Embryonic facial prominence (tissue), 1 donor: ENCODE results near the gene AKAP9.
"Not testable (repeated sequence)": the region's sequence is repeated elsewhere in the genome, so short reads cannot be mapped to it uniquely, and the experiment has no call there.

Experiments used
- DNase-seq: peaks from one replicate; pipeline ENCODE4 v3.0.0-alpha.2; 2016; ENCODE audit errors: extremely low spot score

The AKAP9 gene

GRCh38 chr7:92013611-92014010 lies 72.9 kb downstream of the AKAP9 start:
- no peak for DNase-seq

GRCh38 chr7:92020636-92021035 lies 80.0 kb downstream of the AKAP9 start:
- DNase-seq = no peak

- DNase-seq = no peak
Measured at GRCh38 chr7:92025260-92025659, 84.6 kb downstream of the AKAP9 start.

GRCh38 chr7:92026635-92027034 lies 86.0 kb downstream of the AKAP9 start:
- DNase-seq = not testable (repeated sequence)

- DNase-seq = not testable (repeated sequence)
Measured at GRCh38 chr7:92027128-92027527, 86.5 kb downstream of the AKAP9 start.

- DNase-seq = no peak
Measured at GRCh38 chr7:92028226-92028625, 87.6 kb downstream of the AKAP9 start.

- no peak for DNase-seq
Measured at GRCh38 chr7:92028686-92029085, 88.0 kb downstream of the AKAP9 start.

- DNase-seq = no peak
Measured at GRCh38 chr7:92034116-92034515, 93.5 kb downstream of the AKAP9 start.

GRCh38 chr7:92035576-92035975 lies 94.9 kb downstream of the AKAP9 start:
- no peak for DNase-seq

GRCh38 chr7:92039900-92040299 lies 99.2 kb downstream of the AKAP9 start:
- DNase-seq = no peak

GRCh38 chr7:92042056-92042737 lies 101.5 kb downstream of the AKAP9 start:
- DNase-seq = no peak

- DNase-seq = no peak
Measured at GRCh38 chr7:92043098-92043497, 102.4 kb downstream of the AKAP9 start.

GRCh38 chr7:92043637-92044036 lies 103.0 kb downstream of the AKAP9 start:
- no peak for DNase-seq

- DNase-seq = no peak
Measured at GRCh38 chr7:92044148-92044547, 103.5 kb downstream of the AKAP9 start.

GRCh38 chr7:92044940-92045339 lies 104.3 kb downstream of the AKAP9 start:
- no peak for DNase-seq

- DNase-seq = no peak
Measured at GRCh38 chr7:92051655-92052054, 111.0 kb downstream of the AKAP9 start.

GRCh38 chr7:92052159-92052558 lies 111.5 kb downstream of the AKAP9 start:
- DNase-seq = no peak

GRCh38 chr7:92052684-92053083 lies 112.0 kb downstream of the AKAP9 start:
- no peak for DNase-seq

GRCh38 chr7:92053312-92053711 lies 112.7 kb downstream of the AKAP9 start:
- DNase-seq = no peak

GRCh38 chr7:92056286-92056685 lies 115.6 kb downstream of the AKAP9 start:
- no peak for DNase-seq

GRCh38 chr7:92057375-92057774 lies 116.7 kb downstream of the AKAP9 start:
- DNase-seq = no peak

- DNase-seq = no peak
Measured at GRCh38 chr7:92058040-92058439, 117.4 kb downstream of the AKAP9 start.

GRCh38 chr7:92058899-92059298 lies 118.2 kb downstream of the AKAP9 start:
- DNase-seq = no peak

GRCh38 chr7:92061154-92061553 lies 120.5 kb downstream of the AKAP9 start:
- no peak for DNase-seq
